ENCODE data around the gene PGLYRP4. TPM values are rescaled to one million over a fixed set of nuclear protein-coding genes. Genes with fewer than 3 reads are reported as not detected.
A peak's percentile ranks its signal among the peaks of the same experiment; 100 is the strongest.

Gene PGLYRP4
- total RNA-seq, 1 donor from 2014 or later: not detected

- no peak for TF ChIP-seq CTCF (conservative IDR thresholded peaks at IDR 0.05)
- H3K4me3 Mint-ChIP-seq: no peak overlapping the region
- no peak for DNase-seq (ENCODE audit: low read depth, low spot score)
- no peak overlapping the region for H3K27ac Mint-ChIP-seq (ENCODE audit: unreplicated experiment)
- no peaks in the 10 kb centered on the region for H3K9me3 Mint-ChIP-seq
- peaks cover 15% of the 10 kb centered on the region for H3K27me3 Mint-ChIP-seq (ENCODE audit: low read depth)
- H3K36me3 Mint-ChIP-seq (ENCODE audit: low read depth): no peaks in the 10 kb centered on the region
- no peaks in the 10 kb centered on the region for H3K4me1 Mint-ChIP-seq
These were observed 56.5 kb downstream of the PGLYRP4 start for GRCh38 chr1:153292185-153292584.

DNA sequence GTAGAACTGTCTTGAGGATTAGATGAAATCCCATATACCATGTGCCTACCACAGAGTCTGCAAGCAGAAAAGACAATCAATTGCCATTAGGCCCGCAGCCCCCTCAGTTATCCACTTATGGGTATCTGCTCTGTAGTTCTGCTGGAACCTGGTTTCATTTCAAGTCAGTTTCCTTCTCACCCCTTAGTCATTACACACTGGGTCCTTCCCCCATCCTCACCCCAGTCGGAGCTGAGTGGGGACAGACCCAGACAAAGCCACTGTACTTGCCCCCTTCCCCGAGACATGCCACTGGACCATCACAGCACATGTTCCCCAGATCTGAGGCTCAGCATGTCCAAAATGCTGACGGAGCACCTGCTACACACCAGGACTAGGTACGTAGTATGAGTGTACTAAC lies 57.1 kb downstream of the PGLYRP4 start:
- H3K27me3 Mint-ChIP-seq (ENCODE audit: low read depth): peaks cover 12% of the 10 kb centered on the region
- H3K4me3 Mint-ChIP-seq: no peak overlapping the region
- H3K36me3 Mint-ChIP-seq (ENCODE audit: low read depth): no peaks in the 10 kb centered on the region
- H3K4me1 Mint-ChIP-seq: no peaks in the 10 kb centered on the region
- no peak for DNase-seq (ENCODE audit: low read depth, low spot score)
- no peaks in the 10 kb centered on the region for H3K9me3 Mint-ChIP-seq
- TF ChIP-seq CTCF (conservative IDR thresholded peaks at IDR 0.05): no peak
- H3K27ac Mint-ChIP-seq (ENCODE audit: unreplicated experiment): no peak overlapping the region

- TF ChIP-seq CTCF (conservative IDR thresholded peaks at IDR 0.05): peak; percentile 53
- Mint-ChIP-seq H3K4me3 (no peak overlapping the region), H3K27ac (ENCODE audit: unreplicated experiment) (no peak overlapping the region), H3K4me1 (no peaks in the 10 kb centered on the region), H3K27me3 (ENCODE audit: low read depth) (peaks cover 19% of the 10 kb centered on the region), H3K36me3 (ENCODE audit: low read depth) (no peaks in the 10 kb centered on the region), H3K9me3 (no peaks in the 10 kb centered on the region)
- peak; percentile 20 for DNase-seq (ENCODE audit: low read depth, low spot score)
These were observed 59.9 kb downstream of the PGLYRP4 start for GRCh38 chr1:153288634-153289275.

Other genes starting within 250 kb of the PGLYRP4 start
- gene SPRR2F, start 235.3 kb downstream of the PGLYRP4 start, total RNA-seq: not detected in 2 replicates
- not detected in 2 replicates for gene SPRR2G, start 198.0 kb downstream of the PGLYRP4 start, total RNA-seq
- gene LELP1, start 145.4 kb downstream of the PGLYRP4 start, total RNA-seq: not detected in 2 replicates
- not detected in 2 replicates for gene PRR9, start 131.3 kb downstream of the PGLYRP4 start, total RNA-seq
- gene LORICRIN, start 89.2 kb downstream of the PGLYRP4 start, total RNA-seq: not detected in 2 replicates
- not detected in 2 replicates for gene PGLYRP3, start 35.9 kb downstream of the PGLYRP4 start, total RNA-seq
- gene S100A9, start 9.0 kb upstream of the PGLYRP4 start, total RNA-seq: not detected in 2 replicates
- gene S100A12, start 26.8 kb upstream of the PGLYRP4 start, total RNA-seq: not detected in 2 replicates
- gene S100A8, start 42.2 kb upstream of the PGLYRP4 start, total RNA-seq: not detected in 2 replicates
- not detected in 2 replicates for gene S100A7A, start 67.7 kb upstream of the PGLYRP4 start, total RNA-seq
- not detected in 2 replicates for gene S100A7, start 111.8 kb upstream of the PGLYRP4 start, total RNA-seq
- gene S100A6, start 187.2 kb upstream of the PGLYRP4 start, total RNA-seq: not detected in 2 replicates
- not detected in 2 replicates for gene S100A5, start 192.1 kb upstream of the PGLYRP4 start, total RNA-seq
- 10.3 and 11.7 TPM in 2 replicates for gene S100A4, start 197.0 kb upstream of the PGLYRP4 start, total RNA-seq
- gene S100A3, start 200.4 kb upstream of the PGLYRP4 start, total RNA-seq: not detected in 2 replicates
- gene S100A2, start 217.0 kb upstream of the PGLYRP4 start, total RNA-seq: not detected in 2 replicates